Measurements from ENCODE around the gene DMXL2. TPM values are rescaled to one million over a fixed set of nuclear protein-coding genes. Genes with fewer than 3 reads are reported as not detected.

The DMXL2 gene
- total RNA-seq, 2 donors from 2014 or later = 21.7 to 33.4 TPM

- intact Hi-C loops (cut with DNase I) = no loop called here
- Histone ChIP-seq H3K27ac (no peak overlapping the region), H3K9ac (ENCODE audit: low read depth in 2 of 2, low read length in 2 of 2) (no peak overlapping the region), H3K27me3 (no peaks in the 10 kb centered on the region), H3K36me3 (no peaks in the 10 kb centered on the region), H3K4me1 (no peaks in the 10 kb centered on the region), H3K9me3 (no peaks in the 10 kb centered on the region), H3K4me3 (no peak overlapping the region)
- no peak for DNase-seq
- TF ChIP-seq CTCF (IDR thresholded peaks at IDR 0.05) = no peak
Measured at GRCh38 chr15:51634591-51635198, 12.1 kb upstream of the DMXL2 start.

- no peaks in the 10 kb centered on the region for H3K9me3 ChIP-seq
- no peak overlapping the region for H3K27ac ChIP-seq
- no peaks in the 10 kb centered on the region for H3K27me3 ChIP-seq
- no peak overlapping the region for H3K9ac ChIP-seq (ENCODE audit: low read depth in 2 of 2, low read length in 2 of 2)
- DNase-seq = no peak
- intact Hi-C loops (cut with DNase I) = no loop called here
- no peaks in the 10 kb centered on the region for H3K36me3 ChIP-seq
- no peaks in the 10 kb centered on the region for H3K4me1 ChIP-seq
- TF ChIP-seq CTCF (IDR thresholded peaks at IDR 0.05) = no peak
- H3K4me3 ChIP-seq = no peak overlapping the region
Measured at GRCh38 chr15:51629612-51630011, 7.0 kb upstream of the DMXL2 start.

GRCh38 chr15:51625236-51625635, 2.7 kb upstream of the DMXL2 start:
- Histone ChIP-seq H3K27ac (no peak overlapping the region), H3K36me3 (no peaks in the 10 kb centered on the region), H3K4me3 (no peak overlapping the region), H3K4me1 (no peaks in the 10 kb centered on the region), H3K9ac (ENCODE audit: low read depth in 2 of 2, low read length in 2 of 2) (no peak overlapping the region), H3K9me3 (no peaks in the 10 kb centered on the region), H3K27me3 (no peaks in the 10 kb centered on the region)
- intact Hi-C loops (cut with DNase I) = no loop called here
- DNase-seq = no peak
- no peak for TF ChIP-seq CTCF (IDR thresholded peaks at IDR 0.05)

- H3K4me3 ChIP-seq = no peak overlapping the region
- H3K9me3 ChIP-seq = no peaks in the 10 kb centered on the region
- DNase-seq = no peak
- H3K27me3 ChIP-seq = no peaks in the 10 kb centered on the region
- peak overlapping the region; percentile 85 for H3K27ac ChIP-seq
- TF ChIP-seq CTCF (IDR thresholded peaks at IDR 0.05) = no peak
- no peaks in the 10 kb centered on the region for H3K4me1 ChIP-seq
- intact Hi-C loops (cut with DNase I) = no loop called here
- H3K36me3 ChIP-seq = no peaks in the 10 kb centered on the region
- no peak overlapping the region for H3K9ac ChIP-seq (ENCODE audit: low read depth in 2 of 2, low read length in 2 of 2)
Measured at GRCh38 chr15:51624022-51624421, 1.5 kb upstream of the DMXL2 start.

- Histone ChIP-seq H3K27me3 (no peaks in the 10 kb centered on the region), H3K27ac (peak overlapping the region; percentile 85), H3K9me3 (no peaks in the 10 kb centered on the region), H3K4me1 (no peaks in the 10 kb centered on the region), H3K9ac (ENCODE audit: low read depth in 2 of 2, low read length in 2 of 2) (peak overlapping the region; percentile 82 to 93), H3K4me3 (peak overlapping the region; percentile 82), H3K36me3 (no peaks in the 10 kb centered on the region)
- peak; percentile 89 for DNase-seq
- intact Hi-C loops (cut with DNase I) = no loop called here
- TF ChIP-seq CTCF (IDR thresholded peaks at IDR 0.05) = no peak
Measured at GRCh38 chr15:51623386-51623938, 891 bp upstream of the DMXL2 start.
